Osteoblast (primary cell): ENCODE measurements around the gene FAM13A. TPM values are rescaled to one million over a fixed set of nuclear protein-coding genes. Genes with fewer than 3 reads are reported as not detected.

Source experiments
- DNase-seq: peaks from one replicate; pipeline ENCODE4 v3.0.0; 2011; ENCODE audit warnings: low spot score, mixed read lengths; ENCODE audit not compliant: insufficient read length; ENCODE audit errors: missing footprints
- H2AFZ ChIP-seq: 2 replicates; pipeline ENCODE4 v1.6.0; 2011; ENCODE audit warnings: mild to moderate bottlenecking, low read length
- H3K27ac ChIP-seq: 2 replicates; pipeline ENCODE4 v1.5.1; 2011; ENCODE audit warnings: mild to moderate bottlenecking, low read depth, low read length, moderate library complexity
- H3K27me3 ChIP-seq: 2 replicates; pipeline ENCODE4 v1.6.0; 2012; ENCODE audit warnings: mild to moderate bottlenecking, control low read depth, inconsistent platforms, low read length, moderate library complexity; ENCODE audit not compliant: insufficient read depth
- H3K36me3 ChIP-seq: 2 replicates; pipeline ENCODE4 v1.5.1; 2011; ENCODE audit warnings: mild to moderate bottlenecking, low read length, control low read depth, moderate library complexity; ENCODE audit not compliant: insufficient read depth
- H3K4me1 ChIP-seq: 2 replicates; pipeline ENCODE4 v1.5.1; 2011; ENCODE audit warnings: mild to moderate bottlenecking, low read length, control low read depth, moderate library complexity; ENCODE audit not compliant: insufficient read depth
- H3K4me2 ChIP-seq: 2 replicates; pipeline ENCODE4 v1.6.0; 2011; ENCODE audit warnings: mild to moderate bottlenecking, low read length; ENCODE audit not compliant: insufficient read depth
- H3K4me3 ChIP-seq: fragments of 200-600 bp; sonication (generic); 3 replicates; pipeline ENCODE4 v1.5.1; 2012; ENCODE audit warnings: mild to moderate bottlenecking, low read length, inconsistent platforms; ENCODE audit not compliant: insufficient read depth
- H3K79me2 ChIP-seq: 2 replicates; pipeline ENCODE4 v1.6.0; 2012; ENCODE audit warnings: mild to moderate bottlenecking, low read length, control low read depth, inconsistent platforms; ENCODE audit not compliant: insufficient read depth
- H3K9me3 ChIP-seq: 2 replicates; pipeline ENCODE4 v1.5.1; 2011; ENCODE audit warnings: low read depth, low read length, control low read depth
- H4K20me1 ChIP-seq: 2 replicates; pipeline ENCODE4 v1.6.0; 2012; ENCODE audit warnings: mild to moderate bottlenecking, low read length, control low read depth; ENCODE audit not compliant: insufficient read depth
- CTCF ChIP-seq: IDR thresholded peaks from 2 replicates; pipeline ENCODE4 v1.5.1; 2011; ENCODE audit warnings: mild to moderate bottlenecking, low read depth, low read length, moderate library complexity; ENCODE audit errors: extremely low read depth
- total RNA-seq: library from RNA; depleted of rRNA; stranded (reverse); fragments of >200 nt; gene quantifications from 2 replicates; pipeline ENCODE4 v1.2.3, GENCODE V29; 2012

Gene FAM13A
- total RNA-seq, 1 donor: 18.8 TPM

- H3K4me3 ChIP-seq: no peak overlapping the region
- peaks cover 15% of the 10 kb centered on the region for H3K4me1 ChIP-seq
- no peaks in the 10 kb centered on the region for H3K79me2 ChIP-seq
- peak overlapping the region; percentile 45 for H3K4me2 ChIP-seq
- no peaks in the 10 kb centered on the region for H3K27me3 ChIP-seq
- H3K36me3 ChIP-seq: peaks cover 3% of the 10 kb centered on the region
- DNase-seq: no peak
- H3K27ac ChIP-seq: peak overlapping the region; percentile 60
- no peak overlapping the region for H2AFZ ChIP-seq
- H3K9me3 ChIP-seq: no peaks in the 10 kb centered on the region
- TF ChIP-seq CTCF: no peak
- H4K20me1 ChIP-seq: no peaks in the 10 kb centered on the region
Observed at GRCh38 chr4:88705805-88706492, 351.0 kb downstream of the FAM13A start.

DNA sequence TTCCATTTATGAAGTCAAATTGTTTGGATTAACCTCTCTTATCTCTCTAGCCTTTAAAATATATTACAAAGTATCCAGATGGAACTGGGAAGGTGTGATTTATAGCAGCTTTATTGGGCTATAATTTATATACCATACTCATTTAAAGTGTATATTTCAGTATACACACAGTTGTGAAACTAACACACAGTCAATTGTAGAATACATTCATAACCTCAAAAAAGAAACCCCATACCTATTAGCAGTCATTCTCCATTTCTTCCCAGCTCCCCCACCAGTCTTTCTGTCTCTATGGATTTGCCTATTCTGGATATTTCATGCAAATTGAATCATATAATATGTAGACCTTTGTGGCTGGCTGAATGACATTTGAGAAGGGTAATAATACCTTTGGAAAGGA is 351.8 kb downstream of the FAM13A start:
- Histone ChIP-seq H3K4me1 (peaks cover 15% of the 10 kb centered on the region), H4K20me1 (no peaks in the 10 kb centered on the region), H3K36me3 (peaks cover 3% of the 10 kb centered on the region), H3K4me2 (no peak overlapping the region), H3K27ac (peak overlapping the region; percentile 60), H3K27me3 (no peaks in the 10 kb centered on the region), H2AFZ (no peak overlapping the region), H3K9me3 (no peaks in the 10 kb centered on the region), H3K4me3 (no peak overlapping the region), H3K79me2 (no peaks in the 10 kb centered on the region)
- DNase-seq: no peak
- TF ChIP-seq CTCF: no peak

- no peaks in the 10 kb centered on the region for H3K27me3 ChIP-seq
- TF ChIP-seq CTCF: no peak
- H3K4me2 ChIP-seq: no peak overlapping the region
- H3K36me3 ChIP-seq: peaks cover 3% of the 10 kb centered on the region
- DNase-seq: no peak
- H3K27ac ChIP-seq: no peak overlapping the region
- H3K79me2 ChIP-seq: no peaks in the 10 kb centered on the region
- no peaks in the 10 kb centered on the region for H4K20me1 ChIP-seq
- no peaks in the 10 kb centered on the region for H3K9me3 ChIP-seq
- no peak overlapping the region for H3K4me3 ChIP-seq
- no peak overlapping the region for H2AFZ ChIP-seq
- H3K4me1 ChIP-seq: peaks cover 15% of the 10 kb centered on the region
Observed at GRCh38 chr4:88702782-88703181, 354.2 kb downstream of the FAM13A start.

- no peak overlapping the region for H3K4me2 ChIP-seq
- no peak for TF ChIP-seq CTCF
- no peaks in the 10 kb centered on the region for H3K27me3 ChIP-seq
- H3K9me3 ChIP-seq: no peaks in the 10 kb centered on the region
- H3K79me2 ChIP-seq: peaks cover 8% of the 10 kb centered on the region
- peak overlapping the region; percentile 87 for H3K27ac ChIP-seq
- peaks cover 7% of the 10 kb centered on the region for H3K4me1 ChIP-seq
- no peaks in the 10 kb centered on the region for H4K20me1 ChIP-seq
- H3K4me3 ChIP-seq: no peak overlapping the region
- H2AFZ ChIP-seq: no peak overlapping the region
- no peak for DNase-seq
- H3K36me3 ChIP-seq: no peaks in the 10 kb centered on the region
Observed at GRCh38 chr4:88698519-88698918, 358.5 kb downstream of the FAM13A start.
